Gastroesophageal sphincter (tissue), 3 donors: ENCODE measurements around the gene PDE2A.

Source experiments
- CTCF ChIP-seq, 4 experiments: fragments of 200-600 bp in 2 of 4; fragments of 450-650 bp in 2 of 4; sonication (generic) in 1 of 4; IDR thresholded peaks; one replicate each; pipeline ENCODE4 v1.5.1; 2017 to 2019; ENCODE audit warnings: antibody characterized with exemption in 4 of 4, mild to moderate bottlenecking in 2 of 4, moderate library complexity in 2 of 4
- EP300 ChIP-seq: sonication (generic); formaldehyde crosslinking; IDR thresholded peaks from one replicate; pipeline ENCODE4 v1.6.1; 2017; ENCODE audit warnings: antibody characterized with exemption, mild to moderate bottlenecking
- POLR2A ChIP-seq, 2 donors: fragments of 450-650 bp; IDR thresholded peaks; one replicate each; pipeline ENCODE4 v1.6.1; 2017; ENCODE audit warnings: antibody characterized with exemption in 2 of 2, mild to moderate bottlenecking in 2 of 2, moderate library complexity in 1 of 2
- POLR2AphosphoS5 ChIP-seq: sonication (generic); formaldehyde crosslinking; IDR thresholded peaks from one replicate; pipeline ENCODE4 v1.6.1; 2017; ENCODE audit warnings: antibody characterized with exemption

- TF ChIP-seq CTCF (IDR thresholded peaks at IDR 0.05) (no peak), EP300 (no peak), POLR2A (IDR thresholded peaks at IDR 0.05) (no peak), POLR2AphosphoS5 (no peak)
Observed at GRCh38 chr11:72653649-72654048, 20.6 kb downstream of the PDE2A start.
